ENCODE data around the gene SLC38A6. TPM values are rescaled to one million over a fixed set of nuclear protein-coding genes. Genes with fewer than 3 reads are reported as not detected.

Gene SLC38A6
- total RNA-seq, 1 donor from 2014 or later, result 20.1 TPM

DNA sequence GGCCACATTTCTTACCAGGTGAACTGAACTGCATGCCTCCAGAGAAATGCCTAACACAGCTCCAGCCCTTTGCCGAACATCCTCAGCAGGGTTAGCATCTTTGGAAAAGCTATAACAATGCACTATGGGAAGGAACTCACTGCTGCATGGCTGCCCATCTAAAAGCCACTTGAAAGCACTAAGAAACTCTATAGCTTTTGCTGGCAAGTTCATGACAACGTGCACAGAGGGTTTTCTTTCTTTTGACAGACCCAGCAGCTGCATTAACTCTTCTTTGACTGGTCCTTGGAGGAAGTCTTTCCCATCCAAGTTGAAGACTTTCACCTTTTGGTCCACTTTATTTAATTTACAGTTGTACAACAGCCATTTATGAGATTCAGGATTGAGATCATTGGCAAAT is 5.5 kb upstream of the SLC38A6 start:
- no peak for DNase-seq (ENCODE audit: low spot score)

DNA sequence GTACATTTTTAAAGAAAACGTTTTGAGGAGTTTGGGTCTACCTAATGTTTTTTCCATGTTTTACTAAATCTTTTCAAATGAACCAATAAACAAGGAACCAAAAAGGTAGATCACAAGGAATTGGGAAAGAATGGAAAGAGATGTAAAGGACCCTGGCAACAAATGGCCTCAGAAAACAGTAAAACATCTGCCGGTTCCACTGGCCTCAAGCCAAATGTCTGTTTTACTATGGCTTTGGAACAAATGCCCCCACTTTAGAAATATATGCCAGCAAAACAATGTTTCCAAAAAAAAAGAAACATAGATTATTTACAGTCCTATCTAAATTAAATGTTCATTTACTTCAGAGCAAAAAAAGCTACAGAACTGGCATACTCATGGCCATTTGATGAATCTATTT is 3.2 kb upstream of the SLC38A6 start:
- no peak for DNase-seq (ENCODE audit: low spot score)

DNA sequence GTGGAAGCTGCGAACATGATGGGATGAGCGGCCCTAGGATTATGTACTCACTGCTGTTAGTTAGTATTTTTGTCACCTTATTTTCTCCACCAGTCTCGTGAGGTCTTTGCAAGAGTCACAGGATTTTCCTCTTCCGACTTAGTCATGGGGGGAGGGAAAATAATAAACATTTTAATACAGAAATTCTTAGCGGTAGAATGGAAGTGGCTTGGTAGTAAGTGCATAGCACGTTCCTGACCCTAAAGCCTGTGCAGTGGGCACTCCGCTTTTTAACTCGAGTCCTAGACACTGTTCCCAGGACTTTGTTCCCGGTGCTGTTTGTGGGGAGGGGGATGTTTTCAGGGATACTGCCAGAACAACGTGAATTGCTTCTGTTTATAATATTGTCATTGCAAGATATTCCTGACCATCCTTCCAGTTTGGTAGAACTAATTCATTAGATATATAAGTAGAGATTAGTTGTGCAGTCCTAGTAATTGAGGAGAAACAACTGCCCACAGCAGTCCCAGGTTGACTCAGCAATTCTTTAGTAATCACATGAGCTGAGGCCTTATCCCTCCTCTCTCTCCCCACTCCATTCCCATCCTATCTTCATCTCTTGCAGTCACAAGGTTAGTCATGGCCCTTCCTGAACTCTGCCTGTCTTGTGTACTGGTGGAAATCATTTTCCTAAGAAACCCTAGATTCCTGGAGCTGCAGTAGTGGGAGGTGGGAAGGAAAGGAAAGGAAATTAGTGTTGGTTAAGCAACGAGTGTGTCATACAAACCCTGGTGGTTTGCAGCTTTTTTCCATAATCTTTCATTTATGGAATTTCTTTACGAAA is 799 bp downstream of the SLC38A6 start:
- DNase-seq (ENCODE audit: low spot score), result no peak

DNA sequence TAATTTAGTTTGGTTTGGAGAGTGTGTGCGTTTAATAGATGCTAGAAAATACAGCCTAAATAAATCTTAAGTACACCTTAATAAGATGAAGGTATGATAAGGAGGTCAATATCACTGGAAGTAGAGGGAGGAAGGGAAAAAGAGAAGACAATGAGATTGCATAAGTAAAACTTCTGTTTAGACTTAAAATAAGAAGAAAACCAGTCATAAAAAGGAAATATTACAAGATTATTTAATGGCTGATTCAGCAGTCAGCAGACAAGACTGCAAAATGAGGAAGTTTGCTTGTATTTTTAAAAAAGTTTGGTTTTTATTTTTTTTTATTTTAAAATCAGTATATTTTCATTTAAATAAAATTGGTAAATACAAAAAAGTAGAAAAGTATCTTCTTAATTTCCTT is 3.2 kb downstream of the SLC38A6 start:
- DNase-seq (ENCODE audit: low spot score), result no peak

DNA sequence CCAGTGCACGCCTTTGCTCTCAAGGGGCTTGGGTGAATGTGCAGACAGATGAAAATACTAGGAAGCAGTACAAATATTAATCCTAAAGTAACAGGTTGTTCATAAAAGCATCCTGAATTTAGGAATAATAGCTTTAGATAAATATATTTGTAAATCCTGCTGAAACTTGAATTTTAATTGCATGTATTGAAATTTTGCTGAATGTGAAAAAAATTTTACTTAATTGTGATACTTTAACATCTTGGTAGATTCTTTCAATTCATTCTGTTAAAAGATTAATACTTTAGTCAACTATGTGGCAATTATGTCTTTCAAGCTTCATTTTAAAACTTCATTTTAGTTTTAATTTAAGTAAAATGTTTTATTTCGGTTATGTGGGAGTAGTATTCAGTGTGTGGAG is 5.5 kb downstream of the SLC38A6 start:
- no peak for DNase-seq (ENCODE audit: low spot score)

DNA sequence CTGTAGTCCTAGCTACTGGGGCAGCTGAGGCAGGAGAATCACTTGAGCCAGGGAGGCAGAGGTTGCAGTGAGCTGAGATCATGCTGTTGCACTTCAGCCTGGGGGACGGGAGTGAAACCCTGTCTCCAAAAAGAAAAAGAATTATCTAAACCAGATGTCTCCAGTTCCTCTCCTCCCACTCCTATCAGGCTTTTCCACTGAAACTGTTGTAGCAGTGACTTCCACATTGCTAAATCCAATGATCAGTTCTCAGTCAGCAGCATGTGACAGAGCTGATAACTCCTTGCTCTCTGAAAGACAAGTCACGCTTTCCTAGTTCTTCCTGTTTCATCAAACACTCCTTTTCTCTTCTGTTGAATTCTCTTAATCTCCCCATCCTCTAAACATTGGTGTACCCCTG is 8.6 kb downstream of the SLC38A6 start:
- DNase-seq (ENCODE audit: low spot score), result no peak

DNA sequence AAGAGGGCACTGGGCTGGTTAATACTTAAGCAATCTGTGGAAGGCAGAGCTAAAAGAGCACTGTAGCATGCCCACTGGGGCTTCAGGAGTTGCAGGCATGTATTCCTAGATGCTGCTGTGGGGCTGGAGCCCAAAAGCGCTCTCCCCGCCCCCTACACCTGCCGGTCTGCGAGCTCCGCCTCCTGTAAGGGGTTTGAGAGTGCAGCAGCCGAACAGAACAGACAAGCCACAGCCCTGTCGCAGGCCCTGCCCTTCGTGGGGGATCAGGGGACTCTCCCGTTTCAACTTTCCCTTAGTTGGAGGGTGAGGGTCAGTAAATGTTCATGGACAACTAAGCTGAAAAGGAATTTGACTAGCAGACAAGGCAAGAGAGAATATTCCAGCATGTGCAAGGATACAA is 17.6 kb downstream of the SLC38A6 start:
- no peak for DNase-seq (ENCODE audit: low spot score)

DNA sequence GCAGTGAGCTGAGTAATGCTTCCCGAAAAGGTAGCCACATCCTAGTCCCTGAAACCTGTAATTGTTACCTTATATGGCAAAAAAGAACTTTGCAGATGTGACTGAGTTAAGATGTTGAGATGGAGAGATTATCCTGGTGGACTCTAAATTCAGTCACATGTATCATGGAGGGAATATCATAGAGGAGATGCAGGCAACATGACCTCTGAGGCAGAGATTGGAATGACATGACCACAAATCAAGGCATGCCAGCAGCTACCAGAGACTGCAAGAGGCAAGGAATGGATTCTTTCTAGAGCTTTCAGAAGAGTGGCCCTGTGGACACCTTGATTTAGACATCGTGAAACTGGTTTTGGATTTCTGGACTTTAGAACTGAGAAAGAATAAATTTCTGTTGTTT is 18.5 kb downstream of the SLC38A6 start:
- DNase-seq (ENCODE audit: low spot score), result no peak

DNA sequence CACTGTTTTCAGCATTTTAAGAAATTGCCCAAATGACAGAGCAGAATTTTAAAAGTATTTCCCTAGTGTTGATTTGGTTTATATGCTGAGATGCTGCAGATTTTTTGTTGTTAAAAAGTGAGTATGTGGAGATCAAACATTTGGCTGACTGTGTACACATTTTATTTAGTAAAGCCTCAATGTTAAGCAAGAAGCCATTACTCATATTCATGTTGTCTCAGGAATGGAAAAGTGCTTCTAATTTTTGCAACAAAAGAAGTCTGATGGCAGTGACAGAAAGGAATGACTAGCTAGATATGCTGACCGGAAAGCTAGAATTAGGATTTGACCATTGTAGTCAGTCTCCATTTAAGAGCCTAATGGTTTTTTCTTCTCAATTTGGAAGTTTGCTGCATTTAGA is 22.5 kb downstream of the SLC38A6 start:
- DNase-seq (ENCODE audit: low spot score), result no peak

DNA sequence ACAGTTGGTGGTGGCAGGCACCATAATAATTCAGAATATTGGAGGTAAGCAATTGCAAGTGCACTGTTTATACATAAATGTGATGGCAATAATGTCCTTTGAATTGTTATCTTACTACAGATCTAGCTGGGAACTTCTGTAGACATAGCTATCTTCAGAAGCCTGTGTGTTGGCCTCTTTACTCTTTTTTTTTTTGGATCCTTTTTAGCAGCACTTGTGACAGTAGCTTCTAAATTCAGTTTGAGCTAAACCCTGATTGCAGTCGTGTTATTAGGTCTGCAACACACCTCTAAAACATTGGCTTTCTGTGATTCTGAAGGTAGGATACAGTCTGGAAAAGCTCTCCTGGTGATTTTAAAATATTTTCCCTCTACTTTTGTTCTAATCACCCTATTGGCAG is 38.5 kb downstream of the SLC38A6 start:
- DNase-seq (ENCODE audit: low spot score), result no peak

DNA sequence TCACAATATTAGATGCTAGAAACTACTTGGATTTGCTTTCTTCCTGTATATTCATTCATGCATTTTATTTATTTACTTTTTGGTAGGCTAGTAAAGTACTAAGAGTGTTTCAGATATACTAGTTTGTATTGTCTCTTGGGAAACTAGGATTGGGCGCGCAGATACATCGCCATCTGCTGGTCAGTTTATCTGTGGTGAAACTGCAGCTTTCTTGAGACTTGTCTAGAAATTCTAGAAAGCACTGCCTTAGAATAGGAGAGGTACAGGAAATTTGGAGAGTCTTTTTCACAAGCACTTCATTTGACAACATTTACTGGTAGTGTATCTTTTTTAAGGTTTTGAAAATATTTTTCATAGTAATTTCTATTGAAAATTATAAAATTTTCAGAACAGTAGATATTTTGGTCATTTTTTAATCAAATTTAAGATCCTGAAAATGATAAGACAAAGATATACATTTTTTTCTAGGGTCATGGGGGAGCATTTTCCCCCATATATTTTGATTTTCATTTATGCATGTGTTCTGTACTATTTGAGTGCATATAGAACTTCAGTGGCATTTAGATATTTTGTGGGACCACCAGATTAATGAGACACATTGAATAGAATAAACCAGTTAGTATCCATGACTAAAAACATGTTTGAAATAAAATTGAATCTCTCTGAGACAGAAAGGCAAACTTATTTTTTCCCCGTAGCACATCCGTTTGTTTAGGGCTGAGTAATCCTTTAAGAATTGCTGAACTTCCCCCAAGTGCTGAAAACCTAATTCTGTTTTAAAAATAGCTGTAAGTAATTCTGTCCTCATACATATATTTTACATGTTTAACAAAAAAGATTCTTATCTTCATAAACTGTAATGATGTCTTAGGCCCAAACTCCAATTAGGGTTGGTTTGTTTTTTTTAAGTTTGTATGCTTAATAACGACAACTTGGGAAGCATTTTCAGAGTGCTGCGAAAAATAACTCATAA is 44.5 kb downstream of the SLC38A6 start:
- DNase-seq (ENCODE audit: low spot score), result no peak

DNA sequence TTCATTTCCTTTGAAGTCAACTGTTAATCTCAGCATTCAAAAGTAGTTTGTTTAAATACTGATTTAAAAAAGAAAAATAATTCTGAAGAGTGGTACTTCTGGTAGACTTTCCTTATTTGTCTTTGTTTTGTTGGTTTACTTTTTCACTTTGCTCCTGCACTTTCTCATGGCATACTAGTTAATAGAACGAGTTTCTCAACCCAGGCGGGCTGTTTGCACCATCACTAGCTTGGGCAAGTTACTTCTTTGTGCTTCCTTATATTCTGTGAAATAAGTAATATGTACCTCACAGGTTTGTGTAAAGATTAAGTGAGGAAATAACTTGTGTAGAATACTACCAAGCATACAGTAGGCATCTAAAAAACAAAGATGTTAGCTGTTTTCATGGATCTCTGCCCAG is 45.5 kb downstream of the SLC38A6 start:
- DNase-seq (ENCODE audit: low spot score), result no peak

DNA sequence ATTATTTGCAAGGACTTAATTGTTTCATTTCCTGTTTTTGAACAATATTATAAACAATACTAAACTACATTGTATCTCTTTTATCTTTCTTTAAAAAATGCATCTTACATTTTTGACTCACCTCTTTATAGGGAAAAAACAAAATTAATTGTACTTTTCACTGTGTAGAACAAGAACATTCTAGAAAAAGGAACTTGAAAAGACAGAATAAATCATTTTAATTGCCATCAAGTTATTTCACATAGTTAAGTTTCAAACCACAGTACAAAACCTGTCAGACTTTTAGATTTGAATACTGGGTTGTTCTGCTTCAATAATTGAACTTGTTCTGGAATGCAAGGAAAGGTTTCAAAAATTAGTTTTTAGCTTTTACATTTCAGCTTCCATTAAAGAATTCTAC is 50.0 kb downstream of the SLC38A6 start:
- no peak for DNase-seq (ENCODE audit: low spot score)

DNA sequence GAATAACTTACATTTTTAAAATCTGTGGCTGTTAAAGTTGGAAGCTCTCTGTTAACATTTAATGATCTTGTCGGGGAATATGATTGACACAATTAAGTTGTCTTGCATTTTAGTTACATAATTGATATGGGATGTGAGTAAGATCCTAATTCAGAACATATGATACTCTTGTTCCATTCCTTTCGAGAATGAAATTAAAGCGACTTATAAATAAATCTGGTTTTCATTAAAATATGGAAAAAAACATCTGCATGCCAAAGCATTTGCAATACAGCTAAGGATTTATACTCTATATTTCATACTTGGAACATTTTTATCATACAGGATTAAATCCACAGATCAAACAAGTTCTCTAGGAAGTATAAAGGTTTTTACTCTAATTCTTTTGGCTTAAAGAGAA is 52.0 kb downstream of the SLC38A6 start:
- no peak for DNase-seq (ENCODE audit: low spot score)

DNA sequence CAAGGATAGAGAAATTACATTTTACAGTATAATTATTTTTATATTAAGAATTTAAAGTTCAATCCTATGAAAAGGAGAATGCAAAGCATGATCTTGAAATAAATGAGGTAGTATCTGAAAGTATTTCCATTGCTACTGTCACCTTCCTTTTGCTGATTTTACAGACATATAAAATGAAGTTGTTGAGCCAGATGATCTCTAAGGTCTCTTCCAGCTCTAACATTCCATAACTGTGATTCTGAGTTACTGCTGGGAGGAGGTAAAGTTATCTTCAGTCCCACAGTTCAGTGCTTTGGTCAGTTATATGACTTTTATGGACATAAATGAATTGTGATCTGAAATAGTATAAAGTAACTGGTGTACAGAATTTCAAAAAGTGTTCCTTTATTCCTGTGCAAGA is 52.8 kb downstream of the SLC38A6 start:
- no peak for DNase-seq (ENCODE audit: low spot score)

DNA sequence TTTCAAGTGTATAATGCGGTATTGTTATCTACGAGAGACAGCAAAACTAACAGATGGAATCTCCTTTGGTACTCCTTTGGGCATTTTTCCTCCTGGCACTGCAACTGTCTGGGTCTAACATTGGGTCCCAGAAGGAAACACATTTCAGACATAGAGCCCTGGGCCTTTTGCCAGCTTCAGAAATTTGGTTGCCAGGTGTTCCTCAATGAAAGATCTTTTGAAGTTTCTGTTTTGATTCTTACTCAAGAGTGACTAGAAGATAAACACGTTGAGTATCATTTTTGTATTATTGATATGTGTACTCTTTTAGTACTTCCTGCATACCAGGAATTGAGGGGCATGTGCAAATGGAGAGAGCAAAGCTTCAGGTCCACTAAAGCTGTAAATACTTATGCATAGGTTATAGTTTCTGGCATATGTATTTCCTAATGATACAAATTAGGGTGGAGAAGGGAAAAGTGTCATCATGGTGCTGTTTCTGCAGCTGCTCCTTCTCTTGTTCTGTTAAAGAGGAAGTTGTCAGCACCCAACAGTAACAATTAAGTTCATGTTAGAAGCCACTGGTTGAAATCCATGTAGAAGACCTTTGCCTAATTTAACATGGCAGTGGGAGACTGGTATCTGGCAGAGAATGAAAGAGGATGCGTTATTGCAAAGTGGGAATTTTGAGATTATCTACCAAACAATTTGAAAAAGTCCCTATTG is 53.5 kb downstream of the SLC38A6 start:
- no peak for DNase-seq (ENCODE audit: low spot score)

DNA sequence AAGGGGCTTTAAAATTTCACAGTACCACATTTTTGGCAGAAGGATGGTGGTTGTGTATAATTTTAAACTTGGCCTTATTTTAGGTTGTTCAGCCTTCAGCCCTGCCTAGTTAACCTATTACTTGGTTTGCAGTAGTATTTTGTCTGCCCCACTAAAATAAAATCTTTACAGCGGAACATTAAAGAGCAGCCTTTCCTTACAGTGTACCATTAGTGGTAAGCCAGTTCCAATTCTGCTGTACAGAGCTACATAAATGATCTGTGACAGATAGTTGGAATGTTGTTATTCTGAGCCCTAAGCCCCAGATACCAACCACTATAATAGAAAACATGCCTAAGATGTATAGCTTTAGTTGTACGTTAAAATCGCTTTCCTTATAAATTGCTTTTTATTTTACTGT is 56.2 kb downstream of the SLC38A6 start:
- DNase-seq (ENCODE audit: low spot score), result no peak

DNA sequence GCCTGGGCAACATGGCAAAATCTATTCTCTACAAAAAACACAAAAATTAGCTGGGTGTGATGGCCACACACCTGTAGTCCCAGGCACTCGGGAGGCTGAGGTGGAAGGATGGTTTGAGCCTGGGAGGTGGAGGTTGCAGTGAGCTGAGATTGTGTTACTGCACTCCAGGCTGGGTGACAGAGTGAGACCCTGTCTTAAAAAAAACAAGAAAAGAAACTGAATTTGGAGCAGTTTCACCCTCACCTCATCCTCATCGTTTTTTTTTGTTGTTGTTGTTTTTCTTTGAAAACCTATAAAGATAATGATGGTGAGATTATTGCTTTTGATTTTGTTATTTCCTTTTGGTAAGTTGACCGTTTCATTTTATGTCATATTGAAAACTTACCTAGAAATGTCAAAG is 60.7 kb downstream of the SLC38A6 start:
- no peak for DNase-seq (ENCODE audit: low spot score)

DNA sequence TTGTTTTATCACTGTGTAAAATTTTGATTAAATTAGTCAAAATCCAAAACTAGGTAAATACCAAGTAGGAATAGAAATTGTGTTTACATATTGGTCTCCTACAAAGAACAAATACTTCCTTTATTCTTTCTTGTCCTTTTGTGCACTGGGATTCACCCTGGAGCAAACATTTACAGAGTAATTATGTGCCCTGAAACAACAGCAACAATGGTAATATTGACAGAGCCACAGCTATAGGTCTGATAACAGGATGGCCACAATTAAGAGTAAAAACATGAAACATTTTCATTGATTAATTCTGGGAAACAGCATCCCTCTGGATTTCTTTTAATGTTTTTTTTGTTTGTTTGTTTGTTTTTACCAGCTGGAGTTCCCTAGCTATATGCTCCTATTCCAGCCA is 61.2 kb downstream of the SLC38A6 start:
- no peak for DNase-seq (ENCODE audit: low spot score)

DNA sequence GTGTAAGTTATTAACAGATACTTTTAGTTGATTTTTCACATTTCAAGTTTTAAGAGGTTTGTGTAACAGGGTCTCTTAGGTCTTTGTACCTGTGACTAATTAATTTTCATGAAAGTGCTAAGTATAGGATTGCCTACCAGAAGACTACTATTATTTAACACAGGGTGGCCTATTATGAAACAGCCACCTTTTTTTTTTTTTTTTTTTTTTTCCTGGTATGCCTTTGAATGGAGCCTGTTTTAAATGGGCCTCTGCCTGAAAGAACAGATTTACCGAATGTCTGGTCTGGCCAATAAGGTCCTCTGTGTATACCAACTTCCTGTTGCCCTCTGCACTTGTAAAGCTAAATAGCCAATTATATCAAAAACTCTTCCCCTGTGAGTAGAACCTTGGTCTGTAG is 62.5 kb downstream of the SLC38A6 start:
- DNase-seq (ENCODE audit: low spot score), result no peak

DNA sequence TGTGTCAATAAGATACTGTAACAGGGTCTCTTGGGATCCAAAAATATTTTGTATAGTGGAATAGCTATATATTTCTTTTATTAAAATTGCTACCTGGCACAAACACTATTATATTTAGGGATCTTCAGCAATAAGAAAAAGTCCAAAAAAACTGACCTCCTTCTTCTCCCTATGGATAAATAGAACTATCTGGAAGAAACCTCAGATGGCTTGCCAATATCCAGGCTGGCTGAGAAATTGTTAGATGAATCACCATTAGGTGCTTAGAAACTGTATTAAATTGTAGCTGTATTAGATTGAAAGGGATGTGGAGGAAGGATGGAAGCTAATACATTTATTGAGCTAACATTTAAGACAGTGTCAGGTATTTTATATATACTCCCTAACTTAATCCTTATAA is 66.0 kb downstream of the SLC38A6 start:
- no peak for DNase-seq (ENCODE audit: low spot score)

DNA sequence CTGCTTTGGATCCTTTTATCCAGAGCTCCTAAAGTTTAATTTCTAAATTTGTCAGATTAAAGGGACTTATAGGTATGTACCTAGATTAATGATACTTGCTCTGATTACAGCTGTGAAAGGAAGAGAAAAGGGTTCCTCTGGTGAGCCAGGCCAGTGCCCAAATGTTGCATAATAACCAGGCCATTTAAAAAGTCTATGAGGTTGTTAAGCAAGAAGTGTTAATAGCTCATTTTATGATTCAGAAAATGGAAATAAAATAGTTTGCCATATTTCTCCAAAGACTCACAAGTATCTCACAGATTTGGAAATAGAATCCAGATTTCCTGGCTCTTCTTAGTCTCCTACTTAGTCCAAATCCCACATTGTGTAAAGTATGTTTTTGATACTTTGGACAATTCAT is 67.6 kb downstream of the SLC38A6 start:
- DNase-seq (ENCODE audit: low spot score), result no peak

All from mesenteric fat pad (tissue), 1 donor.